HG03108 (cell line): ENCODE measurements around the gene ZFP3.
"Not testable (repeated sequence)": the region's sequence is repeated elsewhere in the genome, so short reads cannot be mapped to it uniquely, and the experiment has no call there.

Source experiments
- ATAC-seq: cut with Tn5 transposase; IDR thresholded peaks from one replicate; pipeline ENCODE4 v1.9.1; 2021; ENCODE audit warnings: moderate library complexity; ENCODE audit not compliant: unreplicated experiment

Gene ZFP3

GRCh38 chr17:5078106-5079028, at the start of gene ZFP3:
ZFP3 (plus strand) TSS chr17:5078467; CDS start chr17:5091505, 13,038 bp downstream.
- ATAC-seq, result peak; percentile 69

- not testable (repeated sequence) for ATAC-seq
These were observed 48.1 kb upstream of the ZFP3 start for GRCh38 chr17:5030168-5030567.

- peak; percentile 63 for ATAC-seq
These were observed 46.7 kb upstream of the ZFP3 start for GRCh38 chr17:5031365-5032082.

GRCh38 chr17:5032865-5033264, 45.4 kb upstream of the ZFP3 start:
- ATAC-seq, result no peak

GRCh38 chr17:5033352-5034015, 44.8 kb upstream of the ZFP3 start:
- no peak for ATAC-seq

GRCh38 chr17:5034063-5034462, 44.2 kb upstream of the ZFP3 start:
- ATAC-seq, result no peak

- no peak for ATAC-seq
These were observed 43.6 kb upstream of the ZFP3 start for GRCh38 chr17:5034651-5035050.

- no peak for ATAC-seq
These were observed 43.0 kb upstream of the ZFP3 start, which contains the start of gene SLC52A1 for GRCh38 chr17:5035315-5035714. SLC52A1 (minus strand) TSS chr17:5035426; CDS start chr17:5034606, 820 bp downstream.

GRCh38 chr17:5042157-5043022, 35.9 kb upstream of the ZFP3 start:
- no peak for ATAC-seq

GRCh38 chr17:5043524-5043923, 34.7 kb upstream of the ZFP3 start:
- ATAC-seq, result no peak

GRCh38 chr17:5044630-5045029, 33.6 kb upstream of the ZFP3 start:
- no peak for ATAC-seq

- no peak for ATAC-seq
These were observed 32.8 kb upstream of the ZFP3 start for GRCh38 chr17:5045496-5045895.

GRCh38 chr17:5047446-5047845, 30.8 kb upstream of the ZFP3 start:
- no peak for ATAC-seq

GRCh38 chr17:5049314-5049841, 28.9 kb upstream of the ZFP3 start:
- ATAC-seq, result no peak

- ATAC-seq, result no peak
These were observed 28.0 kb upstream of the ZFP3 start for GRCh38 chr17:5050278-5050677.

- ATAC-seq, result no peak
These were observed 22.7 kb upstream of the ZFP3 start for GRCh38 chr17:5055543-5055942.

GRCh38 chr17:5065227-5065744, 13.0 kb upstream of the ZFP3 start:
- ATAC-seq, result no peak

GRCh38 chr17:5068236-5068635, 10.0 kb upstream of the ZFP3 start:
- no peak for ATAC-seq

- ATAC-seq, result no peak
These were observed 8.5 kb upstream of the ZFP3 start for GRCh38 chr17:5069724-5070123.

- not testable (repeated sequence) for ATAC-seq
These were observed 2.8 kb upstream of the ZFP3 start for GRCh38 chr17:5075472-5075871.
